Pancreas (tissue), 10 donors: ENCODE data around the gene SBF1. TPM values are rescaled to one million over a fixed set of nuclear protein-coding genes. Genes with fewer than 3 reads are reported as not detected.

Source experiments
- ATAC-seq, 4 donors: fragments of 200-7000 bp; cut with Tn5 transposase; one replicate each; pipeline versions ENCODE4 v1.8.0 to v1.9.1; 2020; ENCODE audit warnings: mild to moderate bottlenecking in 4 of 4, moderate library complexity in 4 of 4
- DNase-seq, 6 donors: peaks; one replicate each; pipeline ENCODE4 v3.0.0-alpha.2; 2020
- FAIRE-seq: peaks from 2 replicates; lab custom pipeline; 2012; peaks lifted over from hg19 to GRCh38; lab: Jason Lieb, UNC
- H3K27ac ChIP-seq, 4 donors: fragments of 200-600 bp; sonication (generic); 1 replicate in 3 of 4; 2 replicates in 1 of 4; pipeline versions ENCODE4 v1.5.0 to v1.8.0; 2020
- H3K27me3 ChIP-seq, 4 donors: fragments of 200-600 bp; one replicate each; pipeline ENCODE4 v1.8.0; 2021
- H3K36me3 ChIP-seq, 3 donors: fragments of 200-600 bp; sonication (generic) in 1 of 3; one replicate each; pipeline versions ENCODE4 v1.5.0 to v1.8.0; 2020 to 2021
- H3K4me1 ChIP-seq, 3 donors: fragments of 200-600 bp; one replicate each; pipeline ENCODE4 v1.8.0; 2021
- H3K4me3 ChIP-seq, 4 donors: fragments of 200-600 bp; sonication (generic) in 2 of 4; one replicate each; pipeline versions ENCODE4 v1.5.0 to v1.8.0; 2020 to 2021
- H3K9me3 ChIP-seq, 4 donors: fragments of 200-600 bp; one replicate each; pipeline ENCODE4 v1.8.0; 2021
- CTCF ChIP-seq, 4 donors: fragments of 200-600 bp; sonication (generic) in 3 of 4; IDR thresholded peaks; one replicate each; pipeline versions ENCODE4 v1.5.0 to v1.8.0; 2021; ENCODE audit warnings: antibody characterized with exemption in 4 of 4
- WGBS, 2 donors: extraction: QIAGEN DNeasy Blood & Tissue Kit; methylation state at CpG; one replicate each; pipeline ENCODE4 v1.1.7; 2013; 5-methylcytosine and 5-hydroxymethylcytosine counted together
- intact Hi-C, 3 donors: fragments of 100-400 bp; cut with DNase I; formaldehyde crosslinking; loops; one replicate each; pipeline versions ENCODE4 v1.11.1 to v1.14.2; 2022
- polyA plus RNA-seq, 2 donors: library from polyadenylated mRNA; stranded (reverse); fragments of 200-250 nt; gene quantifications; one replicate each; pipeline ENCODE4 v1.2.3, GENCODE V29; 2013
- total RNA-seq, 6 donors: library from RNA; stranded (reverse); fragmentation: NEBNext Ultra II Directional in 4 of 6; extraction: Animal tissue kit (Norgen Biotek cat#: 25700) in 4 of 6; gene quantifications; one replicate each; pipeline versions ENCODE4 v1.2.1 to v1.2.4, GENCODE V29; 2021 to 2023
- donor health status: healthy with polysubstance abuse.
- donor health status: DM: no; HTN: no; CAD: no; lungs with moderate emphysema.
- donor health status: DM: no; HTN: no; CAD: no.
- donor health status: control.
- donor health status: control.
- donor health status: Bipolar disorder and iron deficiency.
- donor health status: DM: yes; HTN: yes; CAD: no.
- donor health status: DM: no; HTN: no; CAD: no.
- donor health status: DM: no; HTN: no; CAD: no.
- donor health status: DM: yes; HTN: yes; CAD: no.

The SBF1 gene
- total and polyA plus RNA-seq, 8 donors = 36.8 to 76.5 (median 56.1) TPM

GRCh38 chr22:50439871-50440331 is 34.9 kb downstream of the SBF1 start:
- intact Hi-C loops = no loop called here
- peak in 2 of 6 donors; percentile 14 to 33 for DNase-seq

GRCh38 chr22:50439314-50439870 is 35.4 kb downstream of the SBF1 start:
- 84 to 90% methylated on average over 17 of the region's 17 CpGs for WGBS, 2 donors
- H3K27me3 ChIP-seq = no peaks in the 10 kb centered on the region
- no peak overlapping the region for H3K4me3 ChIP-seq
- ATAC-seq (no peak), FAIRE-seq (no peak), DNase-seq (peak in 1 of 6 donors; percentile 69)
- H3K27ac ChIP-seq = no peak overlapping the region
- peaks cover 0 to 60% (median 7%) of the 10 kb centered on the region in 3 donors for H3K36me3 ChIP-seq
- intact Hi-C loops = no loop called here
- no peaks in the 10 kb centered on the region for H3K4me1 ChIP-seq
- TF ChIP-seq CTCF (IDR thresholded peaks at IDR 0.05) = no peak
- no peaks in the 10 kb centered on the region for H3K9me3 ChIP-seq

More at GRCh38 chr22:50439871-50440331, 34.9 kb downstream of the SBF1 start:
- H3K9me3 ChIP-seq = no peaks in the 10 kb centered on the region
- no peaks in the 10 kb centered on the region for H3K27me3 ChIP-seq
- ATAC-seq (no peak), FAIRE-seq (no peak)
- peaks cover 0 to 57% (median 7%) of the 10 kb centered on the region in 3 donors for H3K36me3 ChIP-seq
- H3K27ac ChIP-seq = no peak overlapping the region
- TF ChIP-seq CTCF (IDR thresholded peaks at IDR 0.05) = no peak
- H3K4me1 ChIP-seq = no peaks in the 10 kb centered on the region
- WGBS, 2 donors = 75 to 80% methylated on average over 10 of the region's 10 CpGs
- H3K4me3 ChIP-seq = no peak overlapping the region

- Histone ChIP-seq H3K27ac (no peak overlapping the region), H3K27me3 (no peaks in the 10 kb centered on the region), H3K4me1 (no peaks in the 10 kb centered on the region), H3K9me3 (no peaks in the 10 kb centered on the region), H3K4me3 (no peak overlapping the region), H3K36me3 (peaks cover 0 to 60% (median 7%) of the 10 kb centered on the region in 3 donors)
- intact Hi-C loops = no loop called here
- TF ChIP-seq CTCF (IDR thresholded peaks at IDR 0.05) = no peak
- WGBS, 2 donors = 91 to 92% methylated on average over 33 to 34 of the region's 34 CpGs
- no peak for FAIRE-seq
- ATAC-seq = no peak
- DNase-seq = peak in 2 of 6 donors; percentile 40 to 78
These were observed 36.2 kb downstream of the SBF1 start for GRCh38 chr22:50438305-50439275.

GRCh38 chr22:50437511-50438304 is 37.1 kb downstream of the SBF1 start:
- intact Hi-C loops = no loop called here
- Histone ChIP-seq H3K36me3 (peaks cover 0 to 62% (median 9%) of the 10 kb centered on the region in 3 donors), H3K4me1 (no peaks in the 10 kb centered on the region), H3K9me3 (no peaks in the 10 kb centered on the region), H3K27me3 (no peaks in the 10 kb centered on the region), H3K4me3 (no peak overlapping the region), H3K27ac (no peak overlapping the region)
- no peak for FAIRE-seq
- 87 to 91% methylated on average over 36 of the region's 36 CpGs for WGBS, 2 donors
- no peak for ATAC-seq
- DNase-seq = peak in 1 of 6 donors; percentile 58
- no peak for TF ChIP-seq CTCF (IDR thresholded peaks at IDR 0.05)
